Activated naive CD4-positive, alpha-beta T cell treated with anti-CD3 and anti-CD28 coated beads, Interleukin-2, amount 50 U/mL, for 24 hours (primary cell): ENCODE measurements around the gene OLFML2A.
A peak's percentile ranks its signal among the peaks of the same experiment; 100 is the strongest.

Experiments
- H3K27ac Mint-ChIP-seq: one replicate; pipeline ENCODE4 v1.8.0; 2021; ENCODE audit warnings: mild to moderate bottlenecking, mixed read lengths
- H3K27me3 Mint-ChIP-seq: one replicate; pipeline ENCODE4 v1.8.0; 2021; ENCODE audit warnings: mixed read lengths
- H3K36me3 Mint-ChIP-seq: one replicate; pipeline ENCODE4 v1.8.0; 2021; ENCODE audit warnings: mixed read lengths
- H3K4me1 Mint-ChIP-seq: one replicate; pipeline ENCODE4 v1.8.0; 2021; ENCODE audit warnings: mixed read lengths
- H3K4me3 Mint-ChIP-seq: one replicate; pipeline ENCODE4 v1.8.0; 2021; ENCODE audit warnings: mild to moderate bottlenecking, mixed read lengths
- H3K9me3 Mint-ChIP-seq: one replicate; pipeline ENCODE4 v1.8.0; 2021; ENCODE audit warnings: mixed read lengths

OLFML2A gene

GRCh38 chr9:124780060-124780756 lies 3.3 kb downstream of the OLFML2A start:
- Mint-ChIP-seq H3K36me3 (no peaks in the 10 kb centered on the region), H3K27ac (no peak overlapping the region), H3K4me3 (no peak overlapping the region), H3K27me3 (peaks cover 17% of the 10 kb centered on the region), H3K4me1 (peaks cover 10% of the 10 kb centered on the region), H3K9me3 (no peaks in the 10 kb centered on the region)

GRCh38 chr9:124780757-124781151 lies 3.8 kb downstream of the OLFML2A start:
- H3K36me3 Mint-ChIP-seq: no peaks in the 10 kb centered on the region
- H3K9me3 Mint-ChIP-seq: no peaks in the 10 kb centered on the region
- peaks cover 10% of the 10 kb centered on the region for H3K4me1 Mint-ChIP-seq
- H3K27me3 Mint-ChIP-seq: peaks cover 14% of the 10 kb centered on the region
- H3K4me3 Mint-ChIP-seq: no peak overlapping the region
- peak overlapping the region; percentile 38 for H3K27ac Mint-ChIP-seq

GRCh38 chr9:124781967-124782660 lies 5.2 kb downstream of the OLFML2A start:
- peaks cover 5% of the 10 kb centered on the region for H3K27me3 Mint-ChIP-seq
- H3K4me1 Mint-ChIP-seq: no peaks in the 10 kb centered on the region
- H3K9me3 Mint-ChIP-seq: no peaks in the 10 kb centered on the region
- H3K4me3 Mint-ChIP-seq: no peak overlapping the region
- H3K36me3 Mint-ChIP-seq: no peaks in the 10 kb centered on the region
- no peak overlapping the region for H3K27ac Mint-ChIP-seq

- no peaks in the 10 kb centered on the region for H3K4me1 Mint-ChIP-seq
- no peaks in the 10 kb centered on the region for H3K9me3 Mint-ChIP-seq
- no peaks in the 10 kb centered on the region for H3K36me3 Mint-ChIP-seq
- peaks cover 3% of the 10 kb centered on the region for H3K27me3 Mint-ChIP-seq
- H3K4me3 Mint-ChIP-seq: no peak overlapping the region
- no peak overlapping the region for H3K27ac Mint-ChIP-seq
These were observed 6.0 kb downstream of the OLFML2A start for GRCh38 chr9:124782661-124783574.

- Mint-ChIP-seq H3K27me3 (peaks cover under 1% of the 10 kb centered on the region), H3K27ac (no peak overlapping the region), H3K9me3 (no peaks in the 10 kb centered on the region), H3K4me1 (no peaks in the 10 kb centered on the region), H3K36me3 (no peaks in the 10 kb centered on the region), H3K4me3 (no peak overlapping the region)
These were observed 6.9 kb downstream of the OLFML2A start for GRCh38 chr9:124783830-124784229.

GRCh38 chr9:124784509-124784908 lies 7.6 kb downstream of the OLFML2A start:
- Mint-ChIP-seq H3K27ac (no peak overlapping the region), H3K9me3 (no peaks in the 10 kb centered on the region), H3K4me1 (no peaks in the 10 kb centered on the region), H3K4me3 (no peak overlapping the region), H3K36me3 (no peaks in the 10 kb centered on the region), H3K27me3 (no peaks in the 10 kb centered on the region)

GRCh38 chr9:124786881-124787573 lies 10.1 kb downstream of the OLFML2A start:
- Mint-ChIP-seq H3K27ac (no peak overlapping the region), H3K9me3 (no peaks in the 10 kb centered on the region), H3K4me1 (no peaks in the 10 kb centered on the region), H3K4me3 (no peak overlapping the region), H3K36me3 (no peaks in the 10 kb centered on the region), H3K27me3 (no peaks in the 10 kb centered on the region)

GRCh38 chr9:124788542-124789217 lies 11.7 kb downstream of the OLFML2A start:
- Mint-ChIP-seq H3K9me3 (no peaks in the 10 kb centered on the region), H3K36me3 (no peaks in the 10 kb centered on the region), H3K4me3 (no peak overlapping the region), H3K27me3 (no peaks in the 10 kb centered on the region), H3K27ac (no peak overlapping the region), H3K4me1 (no peaks in the 10 kb centered on the region)

- Mint-ChIP-seq H3K36me3 (no peaks in the 10 kb centered on the region), H3K27ac (no peak overlapping the region), H3K9me3 (no peaks in the 10 kb centered on the region), H3K4me1 (no peaks in the 10 kb centered on the region), H3K27me3 (peaks cover 1% of the 10 kb centered on the region), H3K4me3 (no peak overlapping the region)
These were observed 12.6 kb downstream of the OLFML2A start for GRCh38 chr9:124789531-124789930.

GRCh38 chr9:124790301-124790700 lies 13.4 kb downstream of the OLFML2A start:
- Mint-ChIP-seq H3K27me3 (peaks cover 1% of the 10 kb centered on the region), H3K36me3 (no peaks in the 10 kb centered on the region), H3K4me1 (no peaks in the 10 kb centered on the region), H3K4me3 (no peak overlapping the region), H3K27ac (no peak overlapping the region), H3K9me3 (no peaks in the 10 kb centered on the region)

- Mint-ChIP-seq H3K36me3 (no peaks in the 10 kb centered on the region), H3K27me3 (peaks cover 1% of the 10 kb centered on the region)
These were observed 14.0 kb downstream of the OLFML2A start for GRCh38 chr9:124790801-124791505.

GRCh38 chr9:124792257-124793014 lies 15.5 kb downstream of the OLFML2A start:
- no peak overlapping the region for H3K27ac Mint-ChIP-seq

More at GRCh38 chr9:124790801-124791505, 14.0 kb downstream of the OLFML2A start:
- no peaks in the 10 kb centered on the region for H3K9me3 Mint-ChIP-seq
- H3K4me1 Mint-ChIP-seq: no peaks in the 10 kb centered on the region
- H3K4me3 Mint-ChIP-seq: no peak overlapping the region
- no peak overlapping the region for H3K27ac Mint-ChIP-seq

GRCh38 chr9:124793015-124793541 lies 16.1 kb downstream of the OLFML2A start:
- no peaks in the 10 kb centered on the region for H3K36me3 Mint-ChIP-seq

More at GRCh38 chr9:124792257-124793014, 15.5 kb downstream of the OLFML2A start:
- no peaks in the 10 kb centered on the region for H3K36me3 Mint-ChIP-seq
- H3K4me1 Mint-ChIP-seq: no peaks in the 10 kb centered on the region
- H3K27me3 Mint-ChIP-seq: peaks cover 1% of the 10 kb centered on the region
- H3K9me3 Mint-ChIP-seq: no peaks in the 10 kb centered on the region
- no peak overlapping the region for H3K4me3 Mint-ChIP-seq

More at GRCh38 chr9:124793015-124793541, 16.1 kb downstream of the OLFML2A start:
- H3K27me3 Mint-ChIP-seq: peaks cover 1% of the 10 kb centered on the region
- no peaks in the 10 kb centered on the region for H3K4me1 Mint-ChIP-seq
- no peak overlapping the region for H3K4me3 Mint-ChIP-seq
- no peak overlapping the region for H3K27ac Mint-ChIP-seq
- no peaks in the 10 kb centered on the region for H3K9me3 Mint-ChIP-seq
